Trophoblast cell (in vitro differentiated cells and primary cell): Measurements from ENCODE around the gene COL18A1.
A peak's percentile ranks its signal among the peaks of the same experiment; 100 is the strongest.
"Not testable (repeated sequence)": the region's sequence is repeated elsewhere in the genome, so short reads cannot be mapped to it uniquely, and the experiment has no call there.

Experiments
- DNase-seq, 2 donors: peaks; one replicate each; pipeline ENCODE4 v3.0.0-alpha.2; 2016
- H2AFZ ChIP-seq: 2 replicates; pipeline ENCODE4 v1.6.1; 2013; ENCODE audit warnings: low read length, moderate library complexity, mild to moderate bottlenecking; ENCODE audit not compliant: insufficient read depth, poor library complexity
- H2AK5ac ChIP-seq: 2 replicates; pipeline ENCODE4 v1.6.1; 2013; ENCODE audit warnings: mild to moderate bottlenecking, low read length
- H2BK120ac ChIP-seq: 2 replicates; pipeline ENCODE4 v1.6.1; 2013; ENCODE audit warnings: low read length, mild to moderate bottlenecking, moderate library complexity; ENCODE audit not compliant: insufficient read depth, poor library complexity
- H2BK12ac ChIP-seq: 2 replicates; pipeline ENCODE4 v1.6.1; 2013; ENCODE audit warnings: mild to moderate bottlenecking, low read length, moderate library complexity
- H2BK5ac ChIP-seq: 2 replicates; pipeline ENCODE4 v1.6.1; 2013; ENCODE audit warnings: low read length, low read depth, moderate library complexity, mild to moderate bottlenecking; ENCODE audit not compliant: poor library complexity
- H3K14ac ChIP-seq: 2 replicates; pipeline ENCODE4 v1.6.1; 2013; ENCODE audit warnings: mild to moderate bottlenecking, low read length
- H3K18ac ChIP-seq: 2 replicates; pipeline ENCODE4 v1.6.1; 2013; ENCODE audit warnings: mild to moderate bottlenecking, low read length
- H3K23ac ChIP-seq: 2 replicates; pipeline ENCODE4 v1.6.1; 2013; ENCODE audit warnings: low read length
- H3K27ac ChIP-seq: 2 replicates; pipeline ENCODE4 v1.5.1; 2013; ENCODE audit warnings: low read depth, mild to moderate bottlenecking, inconsistent platforms, low read length, moderate library complexity
- H3K27me3 ChIP-seq: 2 replicates; pipeline ENCODE4 v1.6.1; 2013; ENCODE audit warnings: inconsistent platforms, mild to moderate bottlenecking, low read length, moderate library complexity; ENCODE audit not compliant: insufficient read depth
- H3K36me3 ChIP-seq, 2 experiments: 1 replicate in 1 of 2; 2 replicates in 1 of 2; pipeline ENCODE4 v1.6.1; 2013; ENCODE audit warnings: low read length in 2 of 2, mild to moderate bottlenecking in 2 of 2, moderate library complexity in 1 of 2; ENCODE audit not compliant: insufficient read depth in 2 of 2, control insufficient read depth in 1 of 2
- H3K4ac ChIP-seq: 2 replicates; pipeline ENCODE4 v1.6.1; 2013; ENCODE audit warnings: low read depth, mild to moderate bottlenecking, low read length, moderate library complexity
- H3K4me1 ChIP-seq, 2 experiments: 1 replicate in 1 of 2; 2 replicates in 1 of 2; pipeline ENCODE4 v1.6.1; 2013; ENCODE audit warnings: low read length in 2 of 2, mild to moderate bottlenecking in 2 of 2, moderate library complexity in 1 of 2; ENCODE audit not compliant: insufficient read depth in 2 of 2, control insufficient read depth in 1 of 2
- H3K4me2 ChIP-seq: 2 replicates; pipeline ENCODE4 v1.6.1; 2013; ENCODE audit warnings: inconsistent platforms, mild to moderate bottlenecking, low read length, moderate library complexity
- H3K4me3 ChIP-seq: 2 replicates; pipeline ENCODE4 v1.5.1; 2013; ENCODE audit warnings: mild to moderate bottlenecking, low read depth, low read length, inconsistent platforms
- H3K79me1 ChIP-seq: one replicate; pipeline ENCODE4 v1.6.1; 2013; ENCODE audit warnings: low read length
- H3K79me2 ChIP-seq: 2 replicates; pipeline ENCODE4 v1.6.1; 2013; ENCODE audit warnings: low read length, mild to moderate bottlenecking; ENCODE audit not compliant: control insufficient read depth, insufficient read depth, poor library complexity
- H3K9ac ChIP-seq: 2 replicates; pipeline ENCODE4 v1.6.1; 2013; ENCODE audit warnings: mild to moderate bottlenecking, low read length
- H3K9me3 ChIP-seq: 2 replicates; pipeline ENCODE4 v1.6.1; 2013; ENCODE audit warnings: low read depth, mild to moderate bottlenecking, control low read depth, inconsistent platforms, low read length; ENCODE audit not compliant: insufficient read depth
- H4K12ac ChIP-seq: 2 replicates; pipeline ENCODE4 v1.6.1; 2013; ENCODE audit warnings: low read depth, mild to moderate bottlenecking, low read length, moderate library complexity
- H4K8ac ChIP-seq: 2 replicates; pipeline ENCODE4 v1.6.1; 2013; ENCODE audit warnings: low read depth, mild to moderate bottlenecking, low read length, moderate library complexity
- H4K91ac ChIP-seq: one replicate; pipeline ENCODE4 v1.6.1; 2013; ENCODE audit warnings: low read depth, mild to moderate bottlenecking, low read length, moderate library complexity
- WGBS: extraction: QIAGEN DNeasy Blood & Tissue Kit; methylation state at CpG from one replicate; pipeline ENCODE4 v1.1.7; 2013; ENCODE audit warnings: missing lambda C conversion rate; ENCODE audit not compliant: insufficient read length, insufficient coverage; ENCODE audit errors: extremely low coverage; 5-methylcytosine and 5-hydroxymethylcytosine counted together

COL18A1 gene

GRCh38 chr21:45366476-45366875 is 38.5 kb upstream of the COL18A1 start:
- peak overlapping the region; percentile 77 for H2BK120ac ChIP-seq
- peak overlapping the region; percentile 42 for H2AK5ac ChIP-seq
- peak overlapping the region; percentile 51 for H4K8ac ChIP-seq
- H2BK5ac ChIP-seq = peak overlapping the region; percentile 37
- H3K23ac ChIP-seq = no peak overlapping the region
- H3K79me2 ChIP-seq = peaks cover 6% of the 10 kb centered on the region
- peak overlapping the region; percentile 68 for H3K4ac ChIP-seq
- H3K14ac ChIP-seq = peak overlapping the region; percentile 84
- H2BK12ac ChIP-seq = peak overlapping the region; percentile 94
- no peak overlapping the region for H4K12ac ChIP-seq
- no peaks in the 10 kb centered on the region for H3K9me3 ChIP-seq
- no peak overlapping the region for H3K4me3 ChIP-seq
- H3K4me2 ChIP-seq = peak overlapping the region; percentile 5
- H3K18ac ChIP-seq = peak overlapping the region; percentile 34
- H2AFZ ChIP-seq = peak overlapping the region; percentile 6
- no peak overlapping the region for H3K9ac ChIP-seq
- H3K27me3 ChIP-seq = no peaks in the 10 kb centered on the region
- peaks cover 56% of the 10 kb centered on the region for H3K79me1 ChIP-seq
- WGBS = no CpG with 5 or more reads among the region's 17 CpGs
- no peaks in the 10 kb centered on the region for H3K36me3 ChIP-seq
- H3K4me1 ChIP-seq = peaks cover 46% of the 10 kb centered on the region in 2 experiments
- DNase-seq = no peak
- H3K27ac ChIP-seq = peak overlapping the region; percentile 21
- peak overlapping the region; percentile 72 for H4K91ac ChIP-seq

DNA sequence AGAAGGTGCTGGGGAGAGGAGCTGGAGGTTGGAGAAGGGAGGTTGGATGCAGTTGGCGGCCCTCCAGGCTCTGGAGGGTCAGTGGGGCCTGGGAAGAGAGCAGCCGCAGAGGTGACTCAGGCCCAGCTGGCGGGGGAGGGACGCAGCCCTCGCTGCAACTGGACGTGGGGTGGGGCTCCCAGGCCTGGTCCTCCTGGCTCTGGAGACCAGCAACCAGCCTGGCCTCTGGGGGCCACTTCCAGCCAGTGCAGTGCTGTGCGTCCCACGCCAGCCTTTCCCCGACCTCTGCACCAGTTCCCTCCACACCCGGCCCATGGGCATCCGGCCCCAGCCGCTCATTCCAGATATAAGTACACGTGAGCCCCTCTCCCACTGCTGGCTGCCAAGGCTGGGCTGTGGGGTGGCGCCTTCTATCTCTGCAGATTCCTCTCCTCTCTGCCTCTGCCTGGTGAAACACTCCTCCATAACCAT is 38.0 kb upstream of the COL18A1 start:
- Histone ChIP-seq H2BK120ac (peak overlapping the region; percentile 77), H3K18ac (peak overlapping the region; percentile 34), H2AK5ac (peak overlapping the region; percentile 42), H2BK12ac (peak overlapping the region; percentile 94), H4K8ac (peak overlapping the region; percentile 51), H3K79me2 (peaks cover 3% of the 10 kb centered on the region), H3K4ac (no peak overlapping the region), H3K27me3 (no peaks in the 10 kb centered on the region), H4K91ac (peak overlapping the region; percentile 72), H4K12ac (no peak overlapping the region), H3K27ac (peak overlapping the region; percentile 21), H3K4me2 (peak overlapping the region; percentile 5), H3K14ac (peak overlapping the region; percentile 84), H3K36me3 (no peaks in the 10 kb centered on the region), H3K4me1 (peaks cover 41% of the 10 kb centered on the region in 2 experiments), H3K23ac (no peak overlapping the region), H3K9ac (no peak overlapping the region), H3K9me3 (no peaks in the 10 kb centered on the region), H3K79me1 (peaks cover 51% of the 10 kb centered on the region), H2BK5ac (peak overlapping the region; percentile 37), H2AFZ (no peak overlapping the region), H3K4me3 (no peak overlapping the region)
- no CpG with 5 or more reads among the region's 14 CpGs for WGBS
- no peak for DNase-seq

- Histone ChIP-seq H2BK12ac (peak overlapping the region; percentile 85), H3K23ac (no peak overlapping the region), H3K9me3 (no peaks in the 10 kb centered on the region), H2BK120ac (peak overlapping the region; percentile 14), H3K18ac (peak overlapping the region; percentile 16), H3K4me1 (peaks cover 37% of the 10 kb centered on the region in 2 experiments), H3K79me2 (peaks cover 3% of the 10 kb centered on the region), H3K27me3 (no peaks in the 10 kb centered on the region), H2BK5ac (peak overlapping the region; percentile 14), H3K79me1 (peaks cover 44% of the 10 kb centered on the region), H4K12ac (no peak overlapping the region), H4K91ac (peak overlapping the region; percentile 72), H3K36me3 (no peaks in the 10 kb centered on the region), H3K4me3 (no peak overlapping the region), H3K14ac (peak overlapping the region; percentile 54), H3K4ac (no peak overlapping the region), H3K4me2 (no peak overlapping the region), H4K8ac (peak overlapping the region; percentile 23), H2AK5ac (peak overlapping the region; percentile 25), H3K27ac (no peak overlapping the region), H2AFZ (no peak overlapping the region), H3K9ac (no peak overlapping the region)
- no CpG with 5 or more reads among the region's 25 CpGs for WGBS
- no peak for DNase-seq
Observed at GRCh38 chr21:45367402-45368351, 37.3 kb upstream of the COL18A1 start.

DNA sequence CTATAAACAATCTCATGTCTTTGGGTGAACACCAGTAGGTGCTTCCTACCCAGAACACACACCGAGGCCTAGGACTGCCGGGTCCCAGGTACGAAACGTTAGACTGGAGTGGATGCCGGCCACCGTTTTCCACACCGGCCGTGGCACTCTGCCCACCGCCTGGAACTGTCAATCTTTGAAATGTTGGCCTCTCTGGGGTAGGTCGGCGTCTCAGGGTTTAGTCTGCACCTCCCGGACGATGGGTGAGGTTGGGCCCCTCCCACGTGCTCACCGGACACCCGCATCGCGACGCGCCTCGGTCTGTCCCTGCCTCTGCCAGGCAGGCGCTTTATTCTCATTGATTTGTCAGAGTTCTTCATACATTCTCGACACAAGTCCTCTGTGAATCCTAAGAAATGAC is 35.9 kb upstream of the COL18A1 start:
- not testable (repeated sequence) for H3K9ac ChIP-seq, H2AK5ac ChIP-seq, H2BK120ac ChIP-seq, H3K27me3 ChIP-seq, H4K8ac ChIP-seq, H3K27ac ChIP-seq, H3K4me2 ChIP-seq, DNase-seq, H3K36me3 ChIP-seq, H4K12ac ChIP-seq, H4K91ac ChIP-seq, H3K79me2 ChIP-seq, H3K14ac ChIP-seq, H2AFZ ChIP-seq, H3K4me3 ChIP-seq, H2BK5ac ChIP-seq, H3K4ac ChIP-seq, H3K23ac ChIP-seq, H3K18ac ChIP-seq, H3K9me3 ChIP-seq
- Histone ChIP-seq H2BK12ac (peak overlapping the region; percentile 34), H3K4me1 (peaks cover 32% of the 10 kb centered on the region in 2 experiments), H3K79me1 (peaks cover 33% of the 10 kb centered on the region)
- no CpG with 5 or more reads among the region's 23 CpGs for WGBS
